ENCODE measurements around the gene PIF1.
"Not testable (repeated sequence)": the region's sequence is repeated elsewhere in the genome, so short reads cannot be mapped to it uniquely, and the experiment has no call there.

PIF1 gene

DNA sequence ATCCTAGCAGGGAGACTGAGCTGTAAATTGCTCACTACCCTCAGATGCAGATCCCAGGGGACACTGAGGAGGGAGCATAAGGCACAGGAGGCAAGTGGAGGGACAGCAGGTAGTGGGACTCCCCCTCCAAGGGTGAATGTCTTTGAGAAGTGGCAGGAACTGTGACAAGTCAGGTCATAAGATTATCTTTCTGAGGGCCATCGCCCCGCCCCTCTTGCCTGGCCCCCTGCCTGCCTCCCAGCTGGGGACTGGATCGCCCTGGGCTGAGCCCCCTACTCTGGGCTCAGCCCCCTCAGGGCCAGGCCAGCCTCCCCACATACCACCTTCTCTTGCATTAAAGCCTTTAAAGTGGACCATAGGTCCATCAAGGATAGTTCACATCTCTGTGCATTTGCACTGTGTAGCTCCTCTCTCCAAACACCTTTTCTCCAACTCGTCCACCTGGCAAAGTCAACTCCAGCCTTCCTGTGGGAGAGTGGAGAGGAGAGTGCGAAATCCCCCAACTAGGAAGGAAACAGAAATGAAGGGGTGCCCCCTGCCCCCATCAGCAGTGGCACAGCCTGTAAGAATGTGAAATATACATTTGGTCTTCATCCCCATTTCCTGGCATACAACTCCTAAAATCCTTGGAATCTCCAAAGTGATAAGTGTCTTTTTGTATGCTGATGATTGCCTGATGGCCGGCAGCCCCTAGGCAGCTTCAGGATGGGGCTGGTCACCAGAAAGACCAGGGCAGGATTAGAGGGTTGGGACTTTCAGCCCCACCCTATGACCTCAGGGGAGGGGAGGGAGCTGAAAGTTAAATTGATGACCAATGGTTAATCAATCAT is 14.7 kb downstream of the PIF1 start:
- DNase-seq (ENCODE audit: low read depth): no peak

DNA sequence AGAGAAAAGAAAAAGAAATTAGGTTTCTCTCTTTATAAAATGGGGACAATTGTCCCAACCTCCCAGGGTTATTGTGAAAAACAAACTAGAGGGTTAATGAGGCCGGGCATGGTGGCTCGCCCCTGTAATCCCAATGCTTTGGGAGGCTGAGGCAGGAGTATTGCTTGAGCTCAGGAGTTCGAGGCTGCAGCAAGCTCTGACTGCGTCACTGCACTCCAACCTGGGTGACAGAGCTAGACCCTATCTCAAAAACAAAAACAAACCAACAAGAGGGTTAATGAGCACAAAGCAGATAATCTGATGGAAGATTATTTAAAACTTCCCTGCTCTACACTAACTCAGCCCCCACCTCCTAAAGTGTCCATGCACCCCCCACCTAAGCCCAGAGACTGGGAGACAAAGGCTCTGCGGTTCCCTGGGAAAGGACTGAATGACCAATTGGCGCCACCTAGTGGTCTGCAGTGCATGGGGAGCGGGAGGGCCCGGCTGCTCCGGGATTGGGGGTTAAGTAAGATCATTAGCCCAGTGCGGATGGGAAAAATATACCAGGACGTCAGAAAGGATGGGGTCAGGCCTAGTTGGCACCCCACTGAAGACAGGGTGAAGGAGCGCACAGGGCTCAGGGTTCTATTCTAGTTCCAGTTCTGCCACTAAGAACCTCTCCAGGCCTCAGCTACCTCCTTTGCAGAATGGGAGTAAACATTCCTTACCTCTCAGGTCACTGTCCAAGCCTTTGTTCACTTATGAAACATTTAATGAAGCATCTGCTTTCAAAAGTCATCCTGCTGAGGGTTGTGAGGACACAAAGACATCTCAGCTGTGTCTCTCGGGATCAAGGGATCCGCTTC is 15.6 kb downstream of the PIF1 start:
- DNase-seq (ENCODE audit: low read depth): peak; percentile 41

DNA sequence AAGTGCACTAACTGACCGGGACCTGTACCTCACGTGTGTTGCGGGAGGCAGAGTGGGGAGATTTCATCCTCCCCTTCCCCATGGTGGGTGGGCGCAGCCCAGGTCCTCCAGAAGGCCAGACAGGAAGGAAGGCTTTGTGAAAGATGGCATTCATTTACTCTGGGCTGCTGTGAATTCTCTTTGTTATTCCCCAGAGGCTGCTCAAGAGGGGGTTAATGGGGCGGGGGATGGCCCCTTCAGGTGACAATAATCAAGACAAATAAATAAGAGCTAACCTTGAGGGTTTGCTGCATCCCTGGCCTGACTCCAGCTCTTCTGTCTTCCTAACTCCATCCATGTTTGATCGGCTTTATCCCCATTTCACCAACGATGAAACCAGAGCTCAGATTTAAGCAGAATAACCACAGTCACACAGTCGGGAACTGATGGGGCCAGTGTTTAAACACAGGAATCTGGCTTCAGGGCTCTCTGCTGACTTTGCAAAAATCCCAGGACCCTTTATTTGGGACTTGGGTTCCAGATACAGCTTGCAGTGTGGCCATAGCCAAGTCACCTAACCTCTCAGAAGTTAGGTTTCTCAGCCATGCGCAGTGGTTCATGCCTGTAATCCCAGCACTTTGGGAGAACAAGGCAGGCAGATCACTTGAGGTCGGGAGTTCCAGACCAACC is 16.5 kb downstream of the PIF1 start:
- no peak for DNase-seq (ENCODE audit: low read depth)

DNA sequence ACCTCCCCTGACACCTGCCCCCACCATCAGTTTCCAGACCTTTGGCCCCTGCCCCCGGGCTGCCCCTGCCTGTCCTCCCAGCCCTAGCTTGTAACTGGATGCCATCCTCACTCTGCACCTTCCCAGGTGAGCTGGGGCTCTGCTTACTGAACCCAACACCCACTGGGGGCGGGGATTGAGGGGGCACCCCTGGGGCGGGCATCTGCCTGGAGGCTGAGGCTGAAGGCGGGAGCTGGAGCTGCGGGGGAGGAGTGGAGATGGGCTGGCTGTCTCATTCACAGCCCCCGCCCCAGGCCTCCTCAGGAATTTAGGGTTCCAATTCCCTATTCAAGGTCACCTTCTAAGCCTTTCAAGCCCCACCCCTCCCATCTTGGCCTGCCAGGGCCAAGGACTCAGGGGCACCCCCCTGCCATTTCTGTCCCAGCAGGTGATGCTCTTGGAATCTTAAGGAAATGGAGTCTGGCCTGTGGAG is 17.7 kb downstream of the PIF1 start:
- no peak for DNase-seq (ENCODE audit: low read depth)

DNA sequence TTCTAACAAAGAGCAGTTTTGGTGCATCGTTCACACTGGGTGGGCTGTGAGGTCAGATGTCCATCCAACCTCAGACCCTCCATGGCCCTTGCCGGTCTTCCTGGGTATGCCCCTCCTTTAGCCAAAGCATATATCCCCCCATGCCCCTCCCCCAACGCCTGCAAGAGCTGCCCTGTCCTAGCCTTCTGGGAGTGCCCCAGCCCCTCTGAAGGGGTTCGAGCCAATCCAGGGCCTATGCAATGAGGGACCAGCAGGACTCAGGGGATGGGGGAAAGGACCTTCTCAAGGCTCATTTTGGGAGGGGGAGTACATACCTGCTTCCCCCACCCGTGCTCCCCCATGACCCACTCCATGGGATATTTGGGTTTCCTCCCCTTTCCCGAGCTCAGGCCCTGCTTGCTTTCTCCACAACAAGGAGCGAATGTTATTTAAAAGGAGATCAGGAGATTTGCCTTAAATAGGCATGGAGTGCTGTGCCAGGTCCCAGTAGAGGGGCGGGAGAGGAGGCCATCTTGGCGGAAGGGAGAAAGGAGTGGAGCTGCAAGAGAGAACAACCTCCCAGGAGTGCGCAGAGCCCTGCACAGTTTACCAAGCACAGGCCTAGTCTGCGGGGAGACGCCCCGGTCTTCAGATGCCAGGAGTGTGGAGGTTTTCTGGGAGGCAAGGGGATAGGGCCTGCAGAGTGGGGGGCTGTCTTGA is 18.2 kb downstream of the PIF1 start:
- DNase-seq (ENCODE audit: low read depth): no peak

DNA sequence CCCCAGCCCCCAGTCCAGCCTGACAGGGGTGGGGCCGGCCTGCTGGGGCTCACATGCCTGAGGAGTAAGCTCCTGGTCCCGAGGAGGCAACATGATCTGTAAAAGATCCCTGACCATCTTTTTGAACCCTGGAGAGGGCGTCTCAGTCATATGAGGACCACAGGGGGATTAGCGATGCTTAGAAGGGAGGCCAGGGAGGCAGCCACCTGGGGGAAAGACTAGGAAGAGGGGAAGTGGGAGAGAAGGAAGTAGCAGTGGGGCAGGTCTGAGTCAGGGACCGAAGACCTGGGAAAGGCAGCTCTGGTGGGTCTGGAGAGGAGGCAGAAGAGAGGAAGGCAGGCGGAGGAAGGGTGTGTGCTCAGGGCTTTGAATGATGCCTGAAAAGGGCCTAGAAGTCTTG is 18.9 kb downstream of the PIF1 start:
- DNase-seq (ENCODE audit: low read depth): no peak

DNA sequence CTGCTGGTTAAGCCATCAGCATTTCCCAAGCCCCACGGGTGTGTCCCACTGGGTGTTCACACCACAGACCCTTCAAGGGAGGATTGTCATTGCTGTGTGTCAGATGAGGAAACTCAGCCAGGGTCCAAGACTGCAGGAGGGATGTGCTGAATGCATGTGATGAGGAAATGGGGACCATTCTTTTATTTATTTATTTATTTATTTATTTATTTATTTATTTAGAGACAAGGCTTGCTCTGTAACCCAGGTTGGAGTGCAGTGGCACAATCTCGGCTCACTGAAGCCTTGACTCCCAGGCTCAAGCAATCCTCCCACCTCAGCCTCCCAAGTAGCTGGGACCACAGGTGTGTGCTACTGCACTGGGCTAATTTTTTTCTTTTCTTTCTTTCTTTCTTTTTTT is 20.8 kb downstream of the PIF1 start:
- no peak for DNase-seq (ENCODE audit: low read depth)

DNA sequence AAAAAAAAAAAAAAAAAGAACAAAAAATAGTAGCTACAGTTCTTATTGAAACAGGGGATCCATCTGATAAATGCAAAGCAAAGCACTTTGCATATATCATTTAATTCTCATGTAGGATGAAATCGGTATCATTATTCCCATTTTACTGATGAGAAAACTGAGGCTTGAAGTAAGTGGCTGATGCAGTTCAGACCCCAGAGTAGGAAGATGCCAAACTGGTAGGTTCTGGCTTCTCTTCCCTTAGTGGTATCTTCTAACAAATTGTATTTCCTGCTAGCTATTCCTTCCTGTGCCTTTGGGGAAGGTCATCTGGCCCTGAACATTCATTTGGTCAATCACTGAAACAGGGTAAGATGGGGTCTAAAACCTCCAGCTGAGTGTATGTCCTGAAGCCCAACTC is 21.9 kb downstream of the PIF1 start:
- DNase-seq (ENCODE audit: low read depth): no peak

DNA sequence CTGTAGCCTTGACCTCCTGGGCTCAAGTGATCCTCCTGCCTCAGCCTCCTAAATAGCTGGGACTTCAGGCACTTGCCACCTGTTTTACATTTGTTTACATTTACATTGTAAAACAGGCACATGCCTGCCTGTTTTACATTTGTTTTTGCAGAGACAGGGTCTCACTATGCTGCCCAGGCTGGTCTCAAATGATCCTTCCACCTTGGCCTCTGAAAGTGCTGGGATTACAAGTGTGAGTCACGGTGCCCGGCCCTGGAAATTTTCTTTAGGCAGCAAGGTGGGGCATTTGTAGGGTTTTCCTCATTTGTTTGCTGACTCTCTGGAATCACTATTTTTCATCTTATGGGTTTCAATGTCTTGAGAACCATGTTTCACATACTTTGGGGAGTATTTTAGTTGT is 25.0 kb downstream of the PIF1 start:
- no peak for DNase-seq (ENCODE audit: low read depth)

DNA sequence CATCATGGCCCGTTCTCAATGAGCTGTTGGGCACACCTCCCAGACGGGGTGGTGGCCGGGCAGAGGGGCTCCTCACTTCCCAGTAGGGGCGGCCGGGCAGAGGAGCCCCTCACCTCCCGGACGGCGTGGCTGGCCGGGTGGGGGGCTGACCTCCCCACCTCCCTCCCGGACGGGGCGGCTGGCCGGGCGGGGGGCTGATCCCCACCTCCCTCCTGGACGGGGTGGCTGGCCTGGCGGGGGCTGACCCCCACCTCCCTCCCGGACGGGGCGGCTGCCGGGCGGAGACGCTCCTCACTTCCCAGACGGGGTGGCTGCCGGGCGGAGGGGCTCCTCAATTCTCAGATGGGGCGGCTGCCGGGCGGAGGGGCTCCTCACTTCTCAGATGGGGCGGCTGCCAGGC is 26.5 kb downstream of the PIF1 start:
- DNase-seq (ENCODE audit: low read depth): not testable (repeated sequence)

DNA sequence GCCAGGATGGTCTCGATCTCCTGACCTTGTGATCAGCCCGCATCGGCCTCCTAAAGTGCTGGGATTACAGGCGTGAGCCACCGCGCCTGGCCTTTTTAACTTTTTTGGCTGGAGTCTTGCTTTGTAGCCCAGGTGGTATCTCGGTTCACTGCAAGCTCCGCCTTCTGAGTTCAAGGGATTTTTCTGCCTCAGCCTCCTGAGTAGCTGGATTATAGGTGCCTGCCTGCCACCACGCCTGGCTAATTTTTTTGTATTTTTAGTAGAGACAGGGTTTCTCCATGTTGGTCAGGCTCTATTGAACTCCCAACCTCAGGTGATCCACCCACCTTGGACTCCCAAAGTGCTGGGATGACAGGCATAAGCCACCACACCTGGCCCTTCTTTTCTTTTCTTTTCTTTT is 29.5 kb downstream of the PIF1 start:
- DNase-seq (ENCODE audit: low read depth): not testable (repeated sequence)

DNA sequence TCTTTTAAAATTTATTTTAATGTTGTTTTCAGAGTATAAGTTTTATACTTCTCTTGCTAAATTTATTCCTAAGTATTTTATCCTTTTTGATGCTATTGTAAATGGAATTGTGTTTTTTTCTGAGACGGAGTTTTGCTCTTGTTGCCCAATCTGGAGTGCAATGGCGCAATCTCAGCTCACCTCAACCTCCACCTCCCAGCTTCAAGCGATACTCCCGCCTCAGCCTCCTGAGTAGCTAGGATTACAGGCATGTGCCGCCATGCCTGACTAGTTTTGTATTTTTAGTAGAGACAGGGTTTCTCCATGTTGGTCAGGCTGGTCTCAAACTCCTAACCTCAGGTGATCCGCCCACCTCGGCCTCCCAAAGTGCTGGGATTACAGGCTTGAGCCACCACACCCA is 30.1 kb downstream of the PIF1 start:
- DNase-seq (ENCODE audit: low read depth): not testable (repeated sequence)

DNA sequence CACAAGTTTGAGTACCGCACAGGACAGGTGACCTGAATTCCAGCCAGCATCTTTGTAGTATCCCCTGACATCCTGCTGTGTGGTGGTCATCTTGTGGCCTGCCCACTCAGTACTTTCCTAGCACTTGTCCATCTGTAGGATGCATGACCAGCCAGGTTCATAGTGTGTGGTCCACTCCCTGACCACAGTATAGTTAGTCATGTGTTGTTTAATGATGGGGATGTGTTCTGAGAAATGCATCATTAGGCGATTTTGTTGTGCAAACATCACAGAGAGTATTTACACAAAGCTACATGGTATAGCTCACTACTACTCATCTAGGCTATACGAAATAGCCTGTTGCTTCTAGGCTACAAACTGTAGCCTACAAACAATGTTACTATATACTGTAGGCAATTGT is 33.2 kb downstream of the PIF1 start:
- DNase-seq (ENCODE audit: low read depth): no peak

DNA sequence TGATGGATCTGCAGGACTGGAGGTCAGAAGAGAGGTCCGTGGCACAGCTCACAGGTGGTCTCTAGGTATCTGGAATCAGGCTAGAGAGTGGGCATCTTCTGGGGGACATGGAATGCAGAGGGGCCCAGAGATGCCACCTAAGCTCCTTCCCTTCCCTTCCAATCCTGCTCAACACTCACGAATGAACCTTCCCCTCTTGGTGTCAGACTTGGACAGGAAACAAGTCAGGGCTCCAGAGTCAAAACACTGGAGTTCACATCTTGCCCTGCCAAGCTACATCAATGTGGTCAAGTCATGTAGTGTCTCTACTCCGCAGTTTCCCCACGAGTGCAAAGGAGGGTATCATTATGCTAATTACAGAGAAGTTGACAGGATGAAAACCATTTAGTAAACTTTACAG is 34.0 kb downstream of the PIF1 start:
- no peak for DNase-seq (ENCODE audit: low read depth)

DNA sequence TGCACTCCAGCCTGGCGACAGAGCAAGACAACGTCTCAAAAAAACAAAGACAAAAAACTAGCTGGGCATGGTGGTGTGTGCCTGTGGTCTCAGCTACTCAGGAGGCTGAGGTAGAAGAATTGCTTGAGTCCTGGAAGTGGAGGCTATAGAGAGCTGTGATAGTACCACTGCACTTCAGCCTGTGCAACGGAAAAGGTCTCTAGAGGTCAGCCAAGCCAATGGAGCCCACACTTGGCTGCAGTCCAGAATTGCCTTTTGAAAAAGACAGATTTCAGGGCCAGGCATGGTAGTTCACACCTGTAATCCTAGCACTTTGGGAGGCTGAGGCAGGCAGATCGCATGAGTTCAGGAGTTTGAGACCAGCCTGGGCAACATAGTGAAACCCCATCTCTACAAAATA is 41.7 kb downstream of the PIF1 start:
- DNase-seq (ENCODE audit: low read depth): no peak

DNA sequence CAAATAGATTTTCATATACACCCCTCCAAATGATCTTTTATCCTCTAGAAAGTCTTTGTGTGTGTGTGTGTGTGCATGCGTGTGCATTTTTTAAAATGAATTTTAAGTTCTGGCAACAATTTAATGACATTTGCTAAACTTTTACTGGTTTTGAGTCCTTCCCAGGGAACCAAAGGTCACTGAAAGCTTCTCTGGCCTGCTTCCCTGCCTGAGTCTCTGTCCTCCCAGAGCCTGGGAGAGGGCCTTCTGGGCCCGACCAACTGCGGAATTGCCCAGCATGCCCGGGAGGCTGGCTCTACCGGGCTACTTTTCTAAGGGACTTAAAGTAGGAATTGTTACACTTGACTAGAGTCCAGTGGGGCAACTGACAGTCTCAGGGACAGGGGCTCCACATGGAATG is 42.7 kb downstream of the PIF1 start:
- no peak for DNase-seq (ENCODE audit: low read depth)

DNA sequence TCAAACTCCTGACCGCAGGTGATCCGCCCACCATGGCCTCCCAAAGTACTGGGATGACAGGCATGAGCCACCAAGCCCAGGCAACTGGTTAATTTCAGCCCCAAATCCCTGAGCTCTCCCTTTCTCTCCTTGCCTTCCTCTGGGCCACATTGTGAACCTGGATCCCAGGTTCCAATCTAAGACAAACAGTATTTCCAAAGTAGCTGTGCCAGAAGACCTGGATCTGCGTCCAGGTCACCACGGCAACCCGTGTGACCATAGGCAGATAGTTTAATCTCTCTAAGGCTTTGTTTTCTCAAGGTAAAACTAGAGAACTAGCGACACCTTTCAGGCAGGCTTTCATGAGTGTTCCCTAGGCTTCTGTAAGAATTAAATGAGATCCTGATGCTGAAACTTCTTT is 44.1 kb downstream of the PIF1 start:
- DNase-seq (ENCODE audit: low read depth): no peak

DNA sequence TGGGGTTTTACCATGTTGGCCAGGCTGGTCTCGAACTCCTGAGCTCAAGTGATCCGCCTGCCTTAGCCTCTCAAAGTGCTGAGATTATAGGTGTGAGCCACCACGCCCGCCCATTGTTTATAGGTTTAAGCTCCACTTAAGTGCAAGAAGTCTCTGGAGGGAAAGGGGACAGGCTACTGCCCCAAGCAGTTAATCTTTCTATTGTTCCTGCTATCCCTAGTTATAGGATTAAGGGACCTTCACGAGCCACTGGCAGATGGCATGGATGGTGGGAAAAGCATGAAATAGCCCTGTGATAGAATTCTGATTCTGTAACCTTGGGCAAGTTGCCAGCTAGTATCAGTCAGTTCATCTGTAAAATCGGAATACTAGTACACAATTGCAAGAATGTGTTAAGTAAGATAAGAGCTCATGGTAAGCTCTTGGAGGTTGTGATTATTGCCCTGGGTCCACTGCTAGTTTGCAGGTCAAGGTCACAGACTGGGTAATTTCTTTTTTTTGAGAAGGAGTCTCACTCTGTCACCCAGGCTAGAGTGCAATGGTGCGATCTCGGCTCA is 44.8 kb downstream of the PIF1 start:
- DNase-seq (ENCODE audit: low read depth): no peak

DNA sequence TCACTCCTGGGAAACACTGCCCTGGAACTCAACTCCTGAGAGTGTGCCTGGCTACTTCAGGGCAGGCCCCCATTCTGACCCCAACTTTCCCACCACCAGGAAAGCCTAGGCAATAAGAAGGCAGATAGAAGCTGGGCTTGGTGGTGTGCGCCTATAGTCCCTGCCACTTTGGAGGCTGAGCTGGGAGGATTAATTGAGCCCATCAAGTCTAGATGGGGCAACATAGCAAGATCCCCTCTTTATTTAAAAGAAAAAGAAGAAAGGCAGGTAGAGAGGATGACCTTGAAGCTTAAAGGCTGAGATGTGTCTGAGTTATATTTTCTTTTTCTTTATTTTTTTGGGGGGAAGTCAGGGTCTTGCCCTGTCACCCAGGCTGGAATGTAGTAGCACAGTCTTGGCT is 45.8 kb downstream of the PIF1 start:
- no peak for DNase-seq (ENCODE audit: low read depth)

DNA sequence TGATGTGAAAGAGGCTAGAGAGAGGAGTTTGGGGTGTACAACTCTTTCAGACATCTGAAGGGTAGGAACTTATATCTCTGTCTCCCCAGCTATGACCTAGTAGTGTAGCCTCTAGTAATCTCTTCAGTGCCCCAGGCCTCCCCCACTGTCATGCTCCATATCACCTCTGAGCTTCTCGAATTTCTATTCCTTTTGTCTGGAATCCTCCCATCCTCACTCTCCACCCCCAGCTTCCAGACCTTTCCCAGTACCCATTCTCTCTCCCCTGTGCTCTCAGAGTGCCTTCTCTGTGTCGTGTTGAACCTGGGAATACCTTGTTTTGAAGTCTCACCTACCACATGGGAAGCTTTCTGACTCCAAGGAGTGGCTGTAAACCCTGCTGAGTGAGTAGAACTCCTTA is 46.4 kb downstream of the PIF1 start:
- DNase-seq (ENCODE audit: low read depth): no peak

DNA sequence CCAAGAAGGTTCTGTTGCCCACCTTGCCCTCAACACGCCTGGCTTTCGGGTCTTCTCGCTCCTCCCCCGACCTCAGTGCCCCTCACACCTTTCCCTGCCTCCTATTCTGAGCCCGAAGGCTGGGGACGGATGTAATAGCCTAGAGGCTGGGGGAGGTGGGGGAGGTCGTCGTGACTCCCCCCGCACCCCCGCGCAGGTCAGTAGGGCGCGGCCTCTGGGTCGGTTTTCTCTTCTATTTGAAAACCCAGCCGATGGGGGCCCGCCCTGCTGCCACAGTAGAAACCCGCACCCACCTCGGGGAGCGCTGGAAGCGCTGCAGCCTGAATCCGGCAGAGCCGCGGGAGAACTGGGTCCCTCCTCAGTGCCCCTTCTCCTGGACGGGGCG is 49.1 kb downstream of the PIF1 start:
- DNase-seq (ENCODE audit: low read depth): no peak

Measured in CMK (cell line).